Raji (cell line): Measurements from ENCODE around the gene EIF4G3.

Experiments
- POLR2A ChIP-seq: IDR thresholded peaks from 2 replicates; pipeline ENCODE4 v1.6.1; 2011; ENCODE audit warnings: low read depth, low read length, control low read depth; ENCODE audit not compliant: insufficient read depth

The EIF4G3 gene

GRCh38 chr1:21121764-21122471 is 54.8 kb downstream of the EIF4G3 start:
- no peak for TF ChIP-seq POLR2A

- no peak for TF ChIP-seq POLR2A
Measured at GRCh38 chr1:21118167-21118566, 58.5 kb downstream of the EIF4G3 start.

GRCh38 chr1:21117597-21118001 is 59.1 kb downstream of the EIF4G3 start:
- TF ChIP-seq POLR2A: no peak

GRCh38 chr1:21117159-21117558 is 59.5 kb downstream of the EIF4G3 start:
- TF ChIP-seq POLR2A: no peak

- TF ChIP-seq POLR2A: no peak
Measured at GRCh38 chr1:21115098-21115760, 61.5 kb downstream of the EIF4G3 start.

- no peak for TF ChIP-seq POLR2A
Measured at GRCh38 chr1:21114431-21114830, 62.3 kb downstream of the EIF4G3 start.

- no peak for TF ChIP-seq POLR2A
Measured at GRCh38 chr1:21110163-21110562, 66.5 kb downstream of the EIF4G3 start.

- TF ChIP-seq POLR2A: no peak
Measured at GRCh38 chr1:21106709-21107108, 70.0 kb downstream of the EIF4G3 start.

GRCh38 chr1:21106238-21106637 is 70.5 kb downstream of the EIF4G3 start:
- no peak for TF ChIP-seq POLR2A

GRCh38 chr1:21105807-21106206 is 70.9 kb downstream of the EIF4G3 start:
- TF ChIP-seq POLR2A: no peak

- TF ChIP-seq POLR2A: no peak
Measured at GRCh38 chr1:21104683-21105082, 72.0 kb downstream of the EIF4G3 start.

GRCh38 chr1:21100481-21100921 is 76.2 kb downstream of the EIF4G3 start:
- no peak for TF ChIP-seq POLR2A

- no peak for TF ChIP-seq POLR2A
Measured at GRCh38 chr1:21099869-21100131, 76.9 kb downstream of the EIF4G3 start.

- no peak for TF ChIP-seq POLR2A
Measured at GRCh38 chr1:21099034-21099868, 77.4 kb downstream of the EIF4G3 start.

- TF ChIP-seq POLR2A: no peak
Measured at GRCh38 chr1:21098186-21098915, 78.3 kb downstream of the EIF4G3 start.
